ENCODE measurements around the gene TC2N.
"Not testable (repeated sequence)": the region's sequence is repeated elsewhere in the genome, so short reads cannot be mapped to it uniquely, and the experiment has no call there.

TC2N gene

GRCh38 chr14:91869556-91869955, 2.2 kb upstream of the TC2N start:
- no peak for DNase-seq (ENCODE audit: low read depth)

- DNase-seq (ENCODE audit: low read depth) = no peak
Observed at GRCh38 chr14:91866511-91867295, 633 bp downstream of the TC2N start.

GRCh38 chr14:91866061-91866460, 1.3 kb downstream of the TC2N start:
- DNase-seq (ENCODE audit: low read depth) = peak; percentile 37

DNA sequence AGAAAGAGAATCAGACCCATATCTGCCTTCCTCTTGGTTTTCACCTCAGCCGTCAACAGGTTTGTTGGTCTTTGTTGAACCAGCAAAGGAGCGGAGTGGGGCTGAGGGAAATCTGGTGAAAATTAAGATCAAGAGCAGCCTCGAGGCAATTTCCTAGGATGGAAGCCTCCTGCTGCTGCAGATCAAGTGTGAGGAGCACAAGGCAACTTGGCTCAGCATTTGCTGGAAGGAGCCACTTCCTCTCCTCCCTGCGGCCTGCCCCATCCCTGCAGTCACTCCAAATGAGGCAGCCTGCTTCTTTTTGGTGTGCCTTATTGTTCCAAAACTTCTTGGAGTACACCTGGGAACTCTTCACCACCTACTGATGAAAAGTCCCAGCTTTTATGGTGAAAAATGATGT, 4.9 kb downstream of the TC2N start:
- no peak for DNase-seq (ENCODE audit: low read depth)

GRCh38 chr14:91861091-91861490, 6.2 kb downstream of the TC2N start:
- DNase-seq (ENCODE audit: low read depth) = no peak

- DNase-seq (ENCODE audit: low read depth) = no peak
Observed at GRCh38 chr14:91860238-91860637, 7.1 kb downstream of the TC2N start.

- peak; percentile 7 for DNase-seq (ENCODE audit: low read depth)
Observed at GRCh38 chr14:91858536-91859275, 8.6 kb downstream of the TC2N start.

- no peak for DNase-seq (ENCODE audit: low read depth)
Observed at GRCh38 chr14:91857614-91858013, 9.7 kb downstream of the TC2N start.

DNA sequence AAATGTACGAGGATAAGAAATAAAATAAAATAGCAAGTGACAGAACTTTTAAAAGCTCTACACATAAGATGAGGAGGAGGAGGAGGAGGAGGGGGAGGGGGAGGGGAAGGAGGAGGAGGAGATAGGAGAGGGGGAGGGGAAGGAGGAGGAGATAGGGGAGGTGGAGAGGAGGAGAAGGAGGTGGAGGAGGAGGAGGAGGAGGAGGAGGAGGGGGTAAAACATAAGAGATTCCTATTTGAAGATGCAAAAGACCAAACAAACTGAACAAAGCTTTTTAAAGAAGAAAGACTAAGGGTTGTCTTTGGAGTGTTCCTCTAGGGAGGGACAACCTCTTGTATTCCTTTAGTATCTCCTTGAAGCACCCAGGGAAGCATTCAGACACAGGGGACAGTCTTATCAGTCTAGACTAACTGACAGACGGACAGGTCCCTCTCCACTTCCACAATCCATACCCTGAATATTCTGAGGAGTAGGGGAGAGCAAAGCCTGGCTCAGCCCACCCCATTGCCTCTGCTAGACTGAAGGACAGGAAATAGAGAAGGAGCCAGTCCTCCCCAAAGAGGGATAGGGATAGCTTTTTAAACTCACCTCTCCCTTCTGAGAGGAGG, 12.9 kb downstream of the TC2N start:
- DNase-seq (ENCODE audit: low read depth) = no peak

DNA sequence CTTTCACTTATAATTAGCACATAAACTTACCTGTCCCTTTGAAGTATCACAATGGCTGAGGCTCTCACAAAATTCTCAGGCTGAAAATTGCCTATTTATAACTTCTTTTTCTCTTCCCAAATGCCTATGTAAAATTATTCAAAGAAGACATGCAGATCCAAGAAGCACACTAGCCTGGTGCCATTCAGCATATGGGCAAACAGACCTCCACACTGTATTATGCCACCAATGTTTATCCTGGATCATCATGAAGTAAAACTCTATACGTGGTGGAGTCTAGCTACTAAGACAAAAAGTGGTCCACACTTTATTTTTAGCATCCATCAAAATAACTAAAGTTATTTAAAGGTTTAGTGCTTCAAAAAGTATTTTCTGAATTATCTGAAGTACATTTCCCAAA, 15.8 kb downstream of the TC2N start:
- DNase-seq (ENCODE audit: low read depth) = no peak

GRCh38 chr14:91848504-91849001, 18.8 kb downstream of the TC2N start:
- DNase-seq (ENCODE audit: low read depth) = no peak

GRCh38 chr14:91847693-91848092, 19.6 kb downstream of the TC2N start:
- DNase-seq (ENCODE audit: low read depth) = no peak

GRCh38 chr14:91845652-91846051, 21.7 kb downstream of the TC2N start:
- DNase-seq (ENCODE audit: low read depth) = no peak

- not testable (repeated sequence) for DNase-seq (ENCODE audit: low read depth)
Observed at GRCh38 chr14:91845056-91845455, 22.3 kb downstream of the TC2N start.

DNA sequence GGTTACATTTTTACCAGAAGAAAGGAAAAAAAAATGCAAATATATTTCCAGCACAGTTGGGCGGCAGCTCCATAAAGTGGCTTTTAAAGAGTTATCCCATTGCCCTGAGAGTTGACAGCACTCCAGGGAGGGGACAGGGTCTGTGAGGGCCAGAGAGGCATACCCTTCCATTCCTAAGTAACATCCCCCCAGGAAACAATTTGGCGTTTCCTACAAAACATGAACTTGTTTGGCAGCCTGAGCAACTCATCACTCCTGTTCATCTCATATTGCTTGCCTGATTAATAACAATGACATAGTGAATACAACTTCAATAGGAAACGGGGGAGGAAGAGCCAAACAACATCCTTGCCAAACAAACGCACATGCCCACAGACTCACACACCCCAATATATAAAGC, 23.3 kb downstream of the TC2N start:
- DNase-seq (ENCODE audit: low read depth) = no peak

DNA sequence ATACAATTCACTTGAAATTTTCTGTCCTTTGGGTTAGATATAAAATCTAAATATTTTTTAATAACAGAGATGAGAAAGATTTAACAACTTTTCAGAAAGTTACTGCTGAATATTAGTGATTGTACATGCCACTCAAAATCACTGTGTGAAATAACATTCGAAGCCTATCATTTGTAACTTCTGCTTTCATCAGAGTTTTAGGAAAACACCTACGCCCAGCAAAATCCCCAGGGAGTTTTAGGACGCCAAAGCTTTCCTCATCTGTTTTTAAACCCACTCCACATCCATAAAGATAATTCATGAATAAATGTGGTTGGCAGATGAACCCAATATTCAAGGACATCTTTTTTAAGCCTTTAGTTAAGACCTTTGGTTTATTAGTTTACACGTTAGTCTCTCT, 23.9 kb downstream of the TC2N start:
- DNase-seq (ENCODE audit: low read depth) = no peak

- no peak for DNase-seq (ENCODE audit: low read depth)
Observed at GRCh38 chr14:91841065-91841464, 26.3 kb downstream of the TC2N start.

- no peak for DNase-seq (ENCODE audit: low read depth)
Observed at GRCh38 chr14:91839749-91840148, 27.6 kb downstream of the TC2N start.

DNA sequence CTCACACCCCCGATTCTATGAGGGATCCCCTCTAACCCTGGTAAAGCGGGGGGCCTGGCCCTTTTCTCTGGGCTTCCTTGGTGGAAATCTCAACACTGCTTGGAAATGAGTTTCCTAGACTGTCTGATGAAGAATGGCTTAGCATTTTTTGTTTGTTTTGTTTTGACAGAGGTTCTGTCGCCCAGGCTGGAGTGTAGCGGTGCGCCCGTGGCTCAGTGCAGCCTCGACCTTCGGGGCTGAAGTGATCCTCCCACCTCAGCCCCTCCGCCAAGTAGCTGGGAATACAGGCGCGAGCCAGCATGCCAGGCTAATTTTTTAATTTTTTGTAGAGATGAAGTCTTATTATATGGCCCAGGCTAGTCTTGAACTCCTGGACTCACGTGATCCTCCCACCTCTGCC, 30.3 kb downstream of the TC2N start:
- DNase-seq (ENCODE audit: low read depth) = no peak

GRCh38 chr14:91835920-91836843, 31.2 kb downstream of the TC2N start:
- peak; percentile 2 for DNase-seq (ENCODE audit: low read depth)

DNA sequence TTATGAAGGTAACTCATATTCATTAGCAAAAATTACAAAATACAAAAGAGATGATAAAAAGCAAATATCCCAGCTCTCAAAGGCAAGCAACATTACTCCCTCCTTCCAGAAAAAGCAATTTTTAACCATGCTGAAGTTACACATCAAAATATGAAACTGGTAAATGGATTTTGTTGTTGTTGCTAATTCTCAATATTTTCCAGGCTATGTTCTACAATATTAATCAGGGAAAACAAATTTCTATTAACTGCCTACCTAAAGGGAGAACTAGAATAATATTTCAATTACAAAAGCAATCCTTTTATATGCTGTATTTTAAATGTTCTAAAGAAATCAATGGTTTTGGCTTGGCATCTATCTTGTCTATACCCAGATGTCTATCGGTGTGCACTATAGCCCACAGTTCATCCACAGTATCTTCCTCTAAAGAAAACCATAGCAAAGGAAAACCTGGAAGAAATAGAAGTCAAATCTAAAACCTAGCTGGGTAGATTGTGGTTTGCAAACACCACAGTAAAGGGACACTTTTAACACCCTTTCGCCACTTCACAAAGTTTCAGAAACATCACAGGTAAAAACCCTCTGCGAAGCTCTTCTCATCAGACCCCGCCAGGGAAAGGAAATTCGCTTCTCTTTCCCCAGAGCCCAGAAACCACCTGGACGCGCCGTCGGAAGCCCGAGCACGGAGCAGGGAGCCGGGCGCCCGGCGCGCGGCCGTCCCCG, 32.0 kb downstream of the TC2N start:
- DNase-seq (ENCODE audit: low read depth) = no peak
